ENCODE data around the gene ENOX2. TPM values are rescaled to one million over a fixed set of nuclear protein-coding genes. Genes with fewer than 3 reads are reported as not detected.

ENOX2 gene
- total RNA-seq, 1 experiment from 2014 or later: 12.9 TPM

DNA sequence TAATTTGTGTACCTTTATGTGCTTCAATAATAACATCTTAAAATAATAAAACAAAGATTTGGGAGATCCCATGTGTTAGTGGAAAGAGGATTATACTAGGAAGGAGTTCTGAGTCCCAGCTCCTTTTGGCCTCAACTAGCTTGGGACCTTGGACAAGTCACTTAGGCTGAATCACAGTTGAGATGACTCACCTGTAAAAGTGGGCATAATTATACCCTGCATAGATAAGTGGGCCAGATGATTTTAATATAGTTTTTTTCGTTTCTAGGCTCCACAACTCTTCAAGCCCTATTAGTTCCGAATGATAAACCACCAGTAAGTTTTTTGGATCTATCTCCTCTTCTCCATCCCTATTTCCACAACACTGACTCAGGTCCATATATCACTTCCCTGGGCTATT, 131.8 kb downstream of the ENOX2 start:
- DNase-seq (ENCODE audit: low read depth, low spot score): no peak
- ATAC-seq: peak; percentile 70
- Histone ChIP-seq H2AFZ (ENCODE audit: low read depth, low read length, poor library complexity, severe bottlenecking) (no peak overlapping the region), H3K36me3 (ENCODE audit: control insufficient read depth in 1 of 2, insufficient read depth in 2 of 2, low read length in 2 of 2) (no peaks in the 10 kb centered on the region), H3K27me3 (ENCODE audit: insufficient read depth, low read length) (no peaks in the 10 kb centered on the region), H3K27ac (ENCODE audit: low read depth, low read length) (no peak overlapping the region), H3K4me1 (ENCODE audit: control insufficient read depth in 1 of 2, insufficient read depth in 2 of 2, low read length in 2 of 2) (peaks cover 3 to 30% of the 10 kb centered on the region in 2 experiments), H4K20me1 (ENCODE audit: insufficient read depth) (no peaks in the 10 kb centered on the region), H3K79me2 (ENCODE audit: insufficient read depth, low read length) (no peaks in the 10 kb centered on the region), H3K9ac (ENCODE audit: low read length) (no peak overlapping the region), H3K9me2 (ENCODE audit: insufficient read depth) (no peaks in the 10 kb centered on the region), H3K4me3 (replicated peaks in 1 of 2; ENCODE audit: low read depth in 1 of 2, low read length in 2 of 2) (no peak overlapping the region), H3K4me2 (ENCODE audit: low read length) (peak overlapping the region; percentile 57), H3K9me3 (ENCODE audit: control insufficient read depth in 1 of 2, insufficient read depth in 1 of 2, low read depth in 1 of 2, low read length in 2 of 2) (no peaks in the 10 kb centered on the region)
- intact Hi-C loops (cut with micrococcal nuclease): no loop called here
- ChIA-PET POLR2A (no interaction called here), CTCF (no interaction called here), RAD21 (ENCODE audit: low non-redundant PET in 1 of 2, low total read pairs in 2 of 2, uncharacterized antibody in 2 of 2, unreplicated experiment in 2 of 2) (no interaction called here)
- no TSS peak for BruUV-seq (replicated peaks)
- TF ChIP-seq SIN3A (IDR thresholded peaks at IDR 0.05; ENCODE audit: low read depth) (no peak), ZFX (IDR thresholded peaks at IDR 0.05) (no peak), RAD21 (IDR thresholded peaks at IDR 0.05; ENCODE audit: low read depth) (no peak), JUND (IDR thresholded peaks at IDR 0.05) (peak; percentile 25), REST (IDR thresholded peaks at IDR 0.05; ENCODE audit: low read depth) (no peak), EZH2 (IDR thresholded peaks at IDR 0.05) (no peak), SRF (IDR thresholded peaks at IDR 0.05; ENCODE audit: low read depth) (no peak), EZH2phosphoT487 (IDR thresholded peaks at IDR 0.05; ENCODE audit: borderline replicate concordance) (no peak), FOSL1 (IDR thresholded peaks at IDR 0.05; ENCODE audit: low read depth) (peak; percentile 37; the same call in 1 of the 2 replicates), EGR1 (IDR thresholded peaks at IDR 0.05; ENCODE audit: low read depth) (no peak), CTCF (IDR thresholded peaks at IDR 0.05 in 2 of 3, conservative IDR thresholded peaks at IDR 0.05 in 1 of 3; ENCODE audit: borderline replicate concordance in 1 of 3, insufficient read depth in 1 of 3, low read depth in 2 of 3, low read length in 2 of 3) (no peak), TCF7L2 (IDR thresholded peaks at IDR 0.05; ENCODE audit: borderline replicate concordance, extremely low read depth, insufficient read depth, insufficient read length) (no peak)

All from HCT116 (cell line).